GM12891 (cell line): ENCODE results near the gene PTPN4.

Experiments used
- POLR2A ChIP-seq: IDR thresholded peaks from 2 replicates; pipeline ENCODE4 v1.6.1; 2011; ENCODE audit warnings: low read depth, low read length, control low read depth
- POLR2AphosphoS5 ChIP-seq: IDR thresholded peaks from 2 replicates; pipeline ENCODE4 v1.6.1; 2011; ENCODE audit warnings: low read depth, low read length, control low read depth
- TAF1 ChIP-seq: IDR thresholded peaks from 2 replicates; pipeline ENCODE4 v1.6.1; 2011; ENCODE audit warnings: low read depth, low read length, control low read depth

GRCh38 chr2:119775102-119775501 lies 15.4 kb downstream of the PTPN4 start:
- TF ChIP-seq TAF1 (no peak), POLR2A (no peak), POLR2AphosphoS5 (no peak)
